VCaP (cell line): Measurements from ENCODE around the gene AGT.

Experiments used
- H3K27ac ChIP-seq: fragments of 450-650 bp; 2 replicates; pipeline ENCODE4 v1.5.1; 2017
- CTCF ChIP-seq: fragments of 450-650 bp; conservative IDR thresholded peaks from 2 replicates; pipeline ENCODE4 v1.5.1; 2017; ENCODE audit warnings: mild to moderate bottlenecking, moderate library complexity

AGT gene

GRCh38 chr1:230754796-230755195 lies 40.9 kb upstream of the AGT start:
- no peak overlapping the region for H3K27ac ChIP-seq
- no peak for TF ChIP-seq CTCF

GRCh38 chr1:230753586-230754251 lies 39.8 kb upstream of the AGT start:
- peak overlapping the region; percentile 44 for H3K27ac ChIP-seq
- TF ChIP-seq CTCF: no peak

GRCh38 chr1:230753191-230753585 lies 39.3 kb upstream of the AGT start:
- TF ChIP-seq CTCF: no peak
- peak overlapping the region; percentile 44 for H3K27ac ChIP-seq

GRCh38 chr1:230752407-230752806 lies 38.5 kb upstream of the AGT start:
- peak overlapping the region; percentile 44; the same call in 1 of the 2 replicates for H3K27ac ChIP-seq
- no peak for TF ChIP-seq CTCF

GRCh38 chr1:230750986-230751625 lies 37.2 kb upstream of the AGT start:
- no peak for TF ChIP-seq CTCF
- H3K27ac ChIP-seq: peak overlapping the region; percentile 44; the same call in 1 of the 2 replicates

GRCh38 chr1:230750576-230750975 lies 36.7 kb upstream of the AGT start:
- no peak for TF ChIP-seq CTCF
- H3K27ac ChIP-seq: peak overlapping the region; percentile 44; the same call in 1 of the 2 replicates

- no peak overlapping the region for H3K27ac ChIP-seq
- no peak for TF ChIP-seq CTCF
Observed at GRCh38 chr1:230749635-230750034, 35.7 kb upstream of the AGT start.
